HepG2 (cell line): ENCODE results near the gene PDZRN4.

Experiments
- MIER2 ChIP-seq: IDR thresholded peaks from 2 replicates; pipeline ENCODE4 v1.6.1; 2016; ENCODE audit warnings: missing biosample characterization, missing genetic modification reagents
- SP140L ChIP-seq: sonication (generic); formaldehyde crosslinking; IDR thresholded peaks from 2 replicates; pipeline ENCODE4 v1.4.0; 2020; ENCODE audit warnings: missing genetic modification reagents, borderline replicate concordance
- TF ChIP-seq, protein P1 (sequence below): sonication (generic); formaldehyde crosslinking; IDR thresholded peaks from 2 replicates; pipeline ENCODE4 v1.4.0; 2020; ENCODE audit warnings: missing genetic modification reagents
- TF ChIP-seq, protein P2 (sequence below): sonication (generic); formaldehyde crosslinking; IDR thresholded peaks from 2 replicates; pipeline ENCODE4 v1.8.1; 2022; ENCODE audit warnings: mild to moderate bottlenecking, missing genetic modification reagents
- TF ChIP-seq, protein P3 (sequence below): sonication (generic); formaldehyde crosslinking; IDR thresholded peaks from 2 replicates; pipeline ENCODE4 v1.5.1; 2020; ENCODE audit warnings: missing genetic modification reagents, mild to moderate bottlenecking, borderline replicate concordance
- TF ChIP-seq, protein P4 (sequence below): sonication (generic); formaldehyde crosslinking; IDR thresholded peaks from 2 replicates; pipeline ENCODE4 v1.8.0; 2022; ENCODE audit warnings: mild to moderate bottlenecking, missing genetic modification reagents
- TF ChIP-seq, protein P5 (sequence below): IDR thresholded peaks from 2 replicates; pipeline ENCODE4 v1.6.1; 2016; ENCODE audit warnings: low read depth
- TF ChIP-seq, protein P6 (sequence below): IDR thresholded peaks from 2 replicates; pipeline ENCODE4 v1.6.1; 2016
- TF ChIP-seq, protein P7 (sequence below): sonication (generic); formaldehyde crosslinking; IDR thresholded peaks from 2 replicates; pipeline ENCODE4 v1.5.0; 2020; ENCODE audit warnings: mild to moderate bottlenecking, missing genetic modification reagents, moderate library complexity
- TF ChIP-seq, protein P8 (sequence below), 2 experiments: IDR thresholded peaks; 2 replicates each; pipeline ENCODE4 v1.6.1; 2011 to 2012; ENCODE audit warnings: low read length in 2 of 2, borderline replicate concordance in 1 of 2, low read depth in 1 of 2, mild to moderate bottlenecking in 1 of 2, moderate library complexity in 1 of 2

DNA sequence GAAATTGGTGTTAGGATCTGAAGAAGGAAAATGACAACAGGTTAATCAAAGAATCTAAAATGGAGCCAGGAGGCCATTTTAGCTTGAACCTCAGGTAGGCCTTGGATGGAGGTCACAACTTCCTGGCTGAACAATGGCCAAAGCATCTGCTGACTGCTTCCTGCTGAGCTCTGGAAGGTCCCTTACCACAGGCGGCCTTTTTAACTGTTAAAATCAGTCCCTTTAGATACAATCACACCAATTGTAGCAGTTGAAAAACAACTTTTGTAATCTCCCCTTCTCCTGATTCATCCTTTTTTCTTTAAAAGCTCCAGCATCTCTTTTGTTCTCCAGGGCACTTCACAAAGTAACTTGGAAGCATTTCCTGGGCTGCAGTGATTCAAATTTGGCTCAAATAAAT is 388.8 kb downstream of the PDZRN4 start:
- TF ChIP-seq MIER2 (CRISPR knock-in tag), result no peak
- TF ChIP-seq, protein P1, sequence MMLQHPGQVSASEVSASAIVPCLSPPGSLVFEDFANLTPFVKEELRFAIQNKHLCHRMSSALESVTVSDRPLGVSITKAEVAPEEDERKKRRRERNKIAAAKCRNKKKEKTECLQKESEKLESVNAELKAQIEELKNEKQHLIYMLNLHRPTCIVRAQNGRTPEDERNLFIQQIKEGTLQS (CRISPR knock-in tag), result no peak
- TF ChIP-seq, protein P2, sequence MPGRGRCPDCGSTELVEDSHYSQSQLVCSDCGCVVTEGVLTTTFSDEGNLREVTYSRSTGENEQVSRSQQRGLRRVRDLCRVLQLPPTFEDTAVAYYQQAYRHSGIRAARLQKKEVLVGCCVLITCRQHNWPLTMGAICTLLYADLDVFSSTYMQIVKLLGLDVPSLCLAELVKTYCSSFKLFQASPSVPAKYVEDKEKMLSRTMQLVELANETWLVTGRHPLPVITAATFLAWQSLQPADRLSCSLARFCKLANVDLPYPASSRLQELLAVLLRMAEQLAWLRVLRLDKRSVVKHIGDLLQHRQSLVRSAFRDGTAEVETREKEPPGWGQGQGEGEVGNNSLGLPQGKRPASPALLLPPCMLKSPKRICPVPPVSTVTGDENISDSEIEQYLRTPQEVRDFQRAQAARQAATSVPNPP (CRISPR knock-in tag), result no peak
- TF ChIP-seq, protein P3, sequence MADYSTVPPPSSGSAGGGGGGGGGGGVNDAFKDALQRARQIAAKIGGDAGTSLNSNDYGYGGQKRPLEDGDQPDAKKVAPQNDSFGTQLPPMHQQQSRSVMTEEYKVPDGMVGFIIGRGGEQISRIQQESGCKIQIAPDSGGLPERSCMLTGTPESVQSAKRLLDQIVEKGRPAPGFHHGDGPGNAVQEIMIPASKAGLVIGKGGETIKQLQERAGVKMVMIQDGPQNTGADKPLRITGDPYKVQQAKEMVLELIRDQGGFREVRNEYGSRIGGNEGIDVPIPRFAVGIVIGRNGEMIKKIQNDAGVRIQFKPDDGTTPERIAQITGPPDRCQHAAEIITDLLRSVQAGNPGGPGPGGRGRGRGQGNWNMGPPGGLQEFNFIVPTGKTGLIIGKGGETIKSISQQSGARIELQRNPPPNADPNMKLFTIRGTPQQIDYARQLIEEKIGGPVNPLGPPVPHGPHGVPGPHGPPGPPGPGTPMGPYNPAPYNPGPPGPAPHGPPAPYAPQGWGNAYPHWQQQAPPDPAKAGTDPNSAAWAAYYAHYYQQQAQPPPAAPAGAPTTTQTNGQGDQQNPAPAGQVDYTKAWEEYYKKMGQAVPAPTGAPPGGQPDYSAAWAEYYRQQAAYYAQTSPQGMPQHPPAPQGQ (CRISPR knock-in tag), result no peak
- TF ChIP-seq, protein P4, sequence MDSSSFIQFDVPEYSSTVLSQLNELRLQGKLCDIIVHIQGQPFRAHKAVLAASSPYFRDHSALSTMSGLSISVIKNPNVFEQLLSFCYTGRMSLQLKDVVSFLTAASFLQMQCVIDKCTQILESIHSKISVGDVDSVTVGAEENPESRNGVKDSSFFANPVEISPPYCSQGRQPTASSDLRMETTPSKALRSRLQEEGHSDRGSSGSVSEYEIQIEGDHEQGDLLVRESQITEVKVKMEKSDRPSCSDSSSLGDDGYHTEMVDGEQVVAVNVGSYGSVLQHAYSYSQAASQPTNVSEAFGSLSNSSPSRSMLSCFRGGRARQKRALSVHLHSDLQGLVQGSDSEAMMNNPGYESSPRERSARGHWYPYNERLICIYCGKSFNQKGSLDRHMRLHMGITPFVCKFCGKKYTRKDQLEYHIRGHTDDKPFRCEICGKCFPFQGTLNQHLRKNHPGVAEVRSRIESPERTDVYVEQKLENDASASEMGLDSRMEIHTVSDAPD (CRISPR knock-in tag), result no peak
- TF ChIP-seq, protein P5, sequence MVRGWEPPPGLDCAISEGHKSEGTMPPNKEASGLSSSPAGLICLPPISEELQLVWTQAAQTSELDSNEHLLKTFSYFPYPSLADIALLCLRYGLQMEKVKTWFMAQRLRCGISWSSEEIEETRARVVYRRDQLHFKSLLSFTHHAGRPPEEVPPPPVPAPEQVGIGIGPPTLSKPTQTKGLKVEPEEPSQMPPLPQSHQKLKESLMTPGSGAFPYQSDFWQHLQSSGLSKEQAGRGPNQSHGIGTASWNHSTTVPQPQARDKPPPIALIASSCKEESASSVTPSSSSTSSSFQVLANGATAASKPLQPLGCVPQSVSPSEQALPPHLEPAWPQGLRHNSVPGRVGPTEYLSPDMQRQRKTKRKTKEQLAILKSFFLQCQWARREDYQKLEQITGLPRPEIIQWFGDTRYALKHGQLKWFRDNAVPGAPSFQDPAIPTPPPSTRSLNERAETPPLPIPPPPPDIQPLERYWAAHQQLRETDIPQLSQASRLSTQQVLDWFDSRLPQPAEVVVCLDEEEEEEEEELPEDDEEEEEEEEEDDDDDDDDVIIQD (CRISPR knock-in tag), result no peak
- TF ChIP-seq SP140L (CRISPR knock-in tag), result no peak
- TF ChIP-seq, protein P6, sequence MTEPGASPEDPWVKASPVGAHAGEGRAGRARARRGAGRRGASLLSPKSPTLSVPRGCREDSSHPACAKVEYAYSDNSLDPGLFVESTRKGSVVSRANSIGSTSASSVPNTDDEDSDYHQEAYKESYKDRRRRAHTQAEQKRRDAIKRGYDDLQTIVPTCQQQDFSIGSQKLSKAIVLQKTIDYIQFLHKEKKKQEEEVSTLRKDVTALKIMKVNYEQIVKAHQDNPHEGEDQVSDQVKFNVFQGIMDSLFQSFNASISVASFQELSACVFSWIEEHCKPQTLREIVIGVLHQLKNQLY (CRISPR knock-in tag), result no peak
- TF ChIP-seq, protein P7, sequence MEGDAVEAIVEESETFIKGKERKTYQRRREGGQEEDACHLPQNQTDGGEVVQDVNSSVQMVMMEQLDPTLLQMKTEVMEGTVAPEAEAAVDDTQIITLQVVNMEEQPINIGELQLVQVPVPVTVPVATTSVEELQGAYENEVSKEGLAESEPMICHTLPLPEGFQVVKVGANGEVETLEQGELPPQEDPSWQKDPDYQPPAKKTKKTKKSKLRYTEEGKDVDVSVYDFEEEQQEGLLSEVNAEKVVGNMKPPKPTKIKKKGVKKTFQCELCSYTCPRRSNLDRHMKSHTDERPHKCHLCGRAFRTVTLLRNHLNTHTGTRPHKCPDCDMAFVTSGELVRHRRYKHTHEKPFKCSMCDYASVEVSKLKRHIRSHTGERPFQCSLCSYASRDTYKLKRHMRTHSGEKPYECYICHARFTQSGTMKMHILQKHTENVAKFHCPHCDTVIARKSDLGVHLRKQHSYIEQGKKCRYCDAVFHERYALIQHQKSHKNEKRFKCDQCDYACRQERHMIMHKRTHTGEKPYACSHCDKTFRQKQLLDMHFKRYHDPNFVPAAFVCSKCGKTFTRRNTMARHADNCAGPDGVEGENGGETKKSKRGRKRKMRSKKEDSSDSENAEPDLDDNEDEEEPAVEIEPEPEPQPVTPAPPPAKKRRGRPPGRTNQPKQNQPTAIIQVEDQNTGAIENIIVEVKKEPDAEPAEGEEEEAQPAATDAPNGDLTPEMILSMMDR (CRISPR knock-in tag), result no peak
- TF ChIP-seq, protein P8, sequence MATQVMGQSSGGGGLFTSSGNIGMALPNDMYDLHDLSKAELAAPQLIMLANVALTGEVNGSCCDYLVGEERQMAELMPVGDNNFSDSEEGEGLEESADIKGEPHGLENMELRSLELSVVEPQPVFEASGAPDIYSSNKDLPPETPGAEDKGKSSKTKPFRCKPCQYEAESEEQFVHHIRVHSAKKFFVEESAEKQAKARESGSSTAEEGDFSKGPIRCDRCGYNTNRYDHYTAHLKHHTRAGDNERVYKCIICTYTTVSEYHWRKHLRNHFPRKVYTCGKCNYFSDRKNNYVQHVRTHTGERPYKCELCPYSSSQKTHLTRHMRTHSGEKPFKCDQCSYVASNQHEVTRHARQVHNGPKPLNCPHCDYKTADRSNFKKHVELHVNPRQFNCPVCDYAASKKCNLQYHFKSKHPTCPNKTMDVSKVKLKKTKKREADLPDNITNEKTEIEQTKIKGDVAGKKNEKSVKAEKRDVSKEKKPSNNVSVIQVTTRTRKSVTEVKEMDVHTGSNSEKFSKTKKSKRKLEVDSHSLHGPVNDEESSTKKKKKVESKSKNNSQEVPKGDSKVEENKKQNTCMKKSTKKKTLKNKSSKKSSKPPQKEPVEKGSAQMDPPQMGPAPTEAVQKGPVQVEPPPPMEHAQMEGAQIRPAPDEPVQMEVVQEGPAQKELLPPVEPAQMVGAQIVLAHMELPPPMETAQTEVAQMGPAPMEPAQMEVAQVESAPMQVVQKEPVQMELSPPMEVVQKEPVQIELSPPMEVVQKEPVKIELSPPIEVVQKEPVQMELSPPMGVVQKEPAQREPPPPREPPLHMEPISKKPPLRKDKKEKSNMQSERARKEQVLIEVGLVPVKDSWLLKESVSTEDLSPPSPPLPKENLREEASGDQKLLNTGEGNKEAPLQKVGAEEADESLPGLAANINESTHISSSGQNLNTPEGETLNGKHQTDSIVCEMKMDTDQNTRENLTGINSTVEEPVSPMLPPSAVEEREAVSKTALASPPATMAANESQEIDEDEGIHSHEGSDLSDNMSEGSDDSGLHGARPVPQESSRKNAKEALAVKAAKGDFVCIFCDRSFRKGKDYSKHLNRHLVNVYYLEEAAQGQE (IDR thresholded peaks at IDR 0.05; ENCODE audit: borderline replicate concordance in 1 of 2, low read depth in 1 of 2, low read length in 2 of 2), result no peak
